Measurements from ENCODE around the gene HBS1L.

Gene HBS1L

DNA sequence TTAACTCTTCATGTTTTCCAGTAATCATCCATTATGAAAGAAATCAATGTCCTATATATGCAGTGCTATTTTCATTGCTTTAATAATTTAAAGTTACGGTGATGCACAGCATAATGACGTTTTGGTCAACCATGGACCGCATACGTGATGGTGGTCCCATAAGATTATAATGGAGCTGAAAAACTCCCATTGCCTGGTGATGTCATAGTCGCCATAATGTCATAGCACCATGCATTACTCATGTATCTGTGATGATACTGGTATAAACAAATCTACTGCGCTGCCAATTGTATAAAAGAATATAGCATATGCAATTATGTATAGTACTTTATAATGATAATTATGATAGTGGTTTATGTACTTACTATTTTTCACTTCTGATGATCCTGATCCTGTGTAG is 62.5 kb downstream of the HBS1L start:
- H3K36me3 ChIP-seq (ENCODE audit: control insufficient read depth in 2 of 2, insufficient read depth in 2 of 2, low read length in 2 of 2) = peaks cover 20 to 31% of the 10 kb centered on the region in 2 donors
- H3K9me3 ChIP-seq (ENCODE audit: control insufficient read depth in 2 of 2, low read length in 2 of 2) = no peaks in the 10 kb centered on the region
- H3K9ac ChIP-seq (ENCODE audit: low read depth in 1 of 2, low read length in 2 of 2) = no peak overlapping the region
- no peak overlapping the region for H3K4me3 ChIP-seq (ENCODE audit: low read length in 2 of 2)
- H3K27me3 ChIP-seq (ENCODE audit: control insufficient read depth in 2 of 2, insufficient read depth in 2 of 2, low read length in 2 of 2) = no peaks in the 10 kb centered on the region
- no peak overlapping the region for H3K27ac ChIP-seq (ENCODE audit: low read depth in 2 of 2, low read length in 2 of 2)
- no peaks in the 10 kb centered on the region for H3K4me1 ChIP-seq (ENCODE audit: control insufficient read depth in 2 of 2, insufficient read depth in 2 of 2, low read length in 2 of 2)

DNA sequence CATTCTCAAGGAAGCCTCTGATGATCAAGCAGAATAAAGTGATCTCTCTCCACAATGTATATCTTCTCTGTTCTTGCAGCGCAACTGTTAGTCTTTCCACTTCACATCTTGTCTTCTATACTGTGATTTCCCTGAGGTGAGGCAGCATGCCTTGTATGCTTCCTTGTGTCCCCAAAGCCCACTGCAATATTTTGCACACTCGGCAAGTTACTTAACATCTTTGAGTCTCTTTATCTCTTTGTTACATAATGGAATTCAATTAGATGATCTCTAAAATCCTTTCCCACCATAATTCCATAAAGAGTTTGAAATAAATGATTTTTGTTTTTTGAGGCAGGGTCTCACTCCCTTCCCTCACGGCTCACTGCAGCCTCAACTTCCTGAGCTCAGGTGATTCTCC is 64.4 kb downstream of the HBS1L start:
- Histone ChIP-seq H3K27me3 (ENCODE audit: control insufficient read depth in 2 of 2, insufficient read depth in 2 of 2, low read length in 2 of 2) (no peaks in the 10 kb centered on the region), H3K4me1 (ENCODE audit: control insufficient read depth in 2 of 2, insufficient read depth in 2 of 2, low read length in 2 of 2) (no peaks in the 10 kb centered on the region), H3K4me3 (ENCODE audit: low read length in 2 of 2) (no peak overlapping the region), H3K9me3 (ENCODE audit: control insufficient read depth in 2 of 2, low read length in 2 of 2) (no peaks in the 10 kb centered on the region), H3K36me3 (ENCODE audit: control insufficient read depth in 2 of 2, insufficient read depth in 2 of 2, low read length in 2 of 2) (peaks cover 23 to 24% of the 10 kb centered on the region in 2 donors), H3K9ac (ENCODE audit: low read depth in 1 of 2, low read length in 2 of 2) (no peak overlapping the region), H3K27ac (ENCODE audit: low read depth in 2 of 2, low read length in 2 of 2) (no peak overlapping the region)

DNA sequence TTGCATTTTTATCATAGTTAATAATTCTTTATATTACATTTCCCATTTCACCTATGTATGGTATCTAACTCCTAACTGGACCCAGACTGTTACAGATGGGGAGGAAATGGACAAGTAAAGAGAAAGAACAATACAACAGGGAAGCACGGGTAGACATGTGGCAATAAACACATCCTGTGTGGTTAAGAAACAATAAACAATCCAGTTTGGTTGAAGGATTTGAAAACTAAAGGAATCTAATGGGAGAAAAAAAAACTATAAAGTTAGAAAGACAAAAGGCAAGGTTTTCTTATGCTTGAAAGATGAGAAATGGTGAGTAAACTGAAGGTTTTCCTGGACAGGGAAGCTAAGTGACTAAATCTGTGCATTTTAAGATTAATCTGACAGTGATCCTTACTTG is 69.8 kb downstream of the HBS1L start:
- Histone ChIP-seq H3K9me3 (ENCODE audit: control insufficient read depth in 2 of 2, low read length in 2 of 2) (no peaks in the 10 kb centered on the region), H3K4me1 (ENCODE audit: control insufficient read depth in 2 of 2, insufficient read depth in 2 of 2, low read length in 2 of 2) (no peaks in the 10 kb centered on the region), H3K9ac (ENCODE audit: low read depth in 1 of 2, low read length in 2 of 2) (no peak overlapping the region), H3K36me3 (ENCODE audit: control insufficient read depth in 2 of 2, insufficient read depth in 2 of 2, low read length in 2 of 2) (peaks cover 31 to 33% of the 10 kb centered on the region in 2 donors), H3K27ac (ENCODE audit: low read depth in 2 of 2, low read length in 2 of 2) (no peak overlapping the region), H3K4me3 (ENCODE audit: low read length in 2 of 2) (no peak overlapping the region), H3K27me3 (ENCODE audit: control insufficient read depth in 2 of 2, insufficient read depth in 2 of 2, low read length in 2 of 2) (no peaks in the 10 kb centered on the region)

DNA sequence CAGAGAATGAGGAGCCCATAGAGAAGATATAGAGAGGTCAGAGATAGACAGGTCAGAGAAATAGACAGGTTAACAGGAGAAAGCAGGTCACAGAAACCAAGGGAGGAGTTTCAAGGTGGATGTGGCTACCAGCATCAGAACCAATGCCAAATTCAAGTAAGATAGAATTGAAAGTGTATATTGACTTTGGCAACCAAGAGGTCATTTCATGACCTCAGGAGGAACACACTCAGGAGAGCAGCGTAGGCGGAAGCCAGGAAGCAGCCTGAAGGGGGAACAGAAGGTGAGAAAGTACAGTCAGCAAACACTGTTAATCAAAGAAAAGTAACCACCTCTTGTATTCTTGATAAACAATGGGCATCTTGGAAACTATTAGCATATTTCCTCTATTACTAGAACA is 70.8 kb downstream of the HBS1L start:
- H3K27me3 ChIP-seq (ENCODE audit: control insufficient read depth in 2 of 2, insufficient read depth in 2 of 2, low read length in 2 of 2) = no peaks in the 10 kb centered on the region
- no peak overlapping the region for H3K27ac ChIP-seq (ENCODE audit: low read depth in 2 of 2, low read length in 2 of 2)
- no peaks in the 10 kb centered on the region for H3K4me1 ChIP-seq (ENCODE audit: control insufficient read depth in 2 of 2, insufficient read depth in 2 of 2, low read length in 2 of 2)
- no peaks in the 10 kb centered on the region for H3K9me3 ChIP-seq (ENCODE audit: control insufficient read depth in 2 of 2, low read length in 2 of 2)
- H3K9ac ChIP-seq (ENCODE audit: low read depth in 1 of 2, low read length in 2 of 2) = no peak overlapping the region
- no peak overlapping the region for H3K4me3 ChIP-seq (ENCODE audit: low read length in 2 of 2)
- H3K36me3 ChIP-seq (ENCODE audit: control insufficient read depth in 2 of 2, insufficient read depth in 2 of 2, low read length in 2 of 2) = peaks cover 30 to 36% of the 10 kb centered on the region in 2 donors

DNA sequence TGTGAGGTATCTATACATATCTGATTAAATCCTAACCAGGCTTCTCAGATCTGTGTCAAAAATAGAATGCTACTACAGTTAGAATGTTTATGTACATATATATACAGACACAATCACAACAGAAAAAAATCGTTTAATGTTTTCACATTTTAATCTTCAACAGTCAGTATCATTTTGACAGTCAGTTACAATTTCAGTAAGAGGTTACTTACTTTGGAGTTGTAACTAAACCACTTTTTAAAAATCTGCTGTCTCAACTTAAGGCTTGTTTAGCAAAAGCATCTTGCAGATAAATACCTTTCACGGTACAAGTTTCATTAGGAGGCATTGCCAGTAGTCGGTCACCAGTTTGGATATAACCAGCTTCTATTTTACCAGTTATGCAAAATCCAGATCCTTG is 72.5 kb downstream of the HBS1L start:
- H3K9ac ChIP-seq (ENCODE audit: low read depth in 1 of 2, low read length in 2 of 2) = no peak overlapping the region
- no peak overlapping the region for H3K4me3 ChIP-seq (ENCODE audit: low read length in 2 of 2)
- H3K27me3 ChIP-seq (ENCODE audit: control insufficient read depth in 2 of 2, insufficient read depth in 2 of 2, low read length in 2 of 2) = no peaks in the 10 kb centered on the region
- H3K4me1 ChIP-seq (ENCODE audit: control insufficient read depth in 2 of 2, insufficient read depth in 2 of 2, low read length in 2 of 2) = no peaks in the 10 kb centered on the region
- peaks cover 31 to 35% of the 10 kb centered on the region in 2 donors for H3K36me3 ChIP-seq (ENCODE audit: control insufficient read depth in 2 of 2, insufficient read depth in 2 of 2, low read length in 2 of 2)
- H3K9me3 ChIP-seq (ENCODE audit: control insufficient read depth in 2 of 2, low read length in 2 of 2) = no peaks in the 10 kb centered on the region
- H3K27ac ChIP-seq (ENCODE audit: low read depth in 2 of 2, low read length in 2 of 2) = no peak overlapping the region

DNA sequence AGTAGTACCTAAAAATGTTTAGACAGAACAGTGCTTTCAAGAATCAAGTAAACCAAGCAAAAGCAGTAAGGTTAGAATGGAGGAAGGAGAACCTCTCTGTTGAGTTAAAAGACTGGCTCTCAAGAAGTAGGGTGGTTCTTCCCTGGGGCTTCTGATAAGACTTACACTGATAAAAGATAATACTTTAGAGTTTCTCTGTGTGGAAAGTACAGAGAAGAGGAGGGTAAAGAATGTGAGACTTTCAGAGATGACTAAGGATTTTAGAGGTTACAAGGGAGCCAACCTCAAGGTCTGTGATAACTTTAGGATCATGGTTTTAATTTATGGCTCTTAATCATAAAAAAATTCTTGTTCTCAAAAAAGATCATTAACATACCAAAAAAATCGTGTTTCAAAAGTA is 73.8 kb downstream of the HBS1L start:
- Histone ChIP-seq H3K9ac (ENCODE audit: low read depth in 1 of 2, low read length in 2 of 2) (no peak overlapping the region), H3K4me3 (ENCODE audit: low read length in 2 of 2) (no peak overlapping the region), H3K9me3 (ENCODE audit: control insufficient read depth in 2 of 2, low read length in 2 of 2) (no peaks in the 10 kb centered on the region), H3K27ac (ENCODE audit: low read depth in 2 of 2, low read length in 2 of 2) (no peak overlapping the region), H3K4me1 (ENCODE audit: control insufficient read depth in 2 of 2, insufficient read depth in 2 of 2, low read length in 2 of 2) (no peaks in the 10 kb centered on the region), H3K27me3 (ENCODE audit: control insufficient read depth in 2 of 2, insufficient read depth in 2 of 2, low read length in 2 of 2) (no peaks in the 10 kb centered on the region), H3K36me3 (ENCODE audit: control insufficient read depth in 2 of 2, insufficient read depth in 2 of 2, low read length in 2 of 2) (peaks cover 36 to 37% of the 10 kb centered on the region in 2 donors)

DNA sequence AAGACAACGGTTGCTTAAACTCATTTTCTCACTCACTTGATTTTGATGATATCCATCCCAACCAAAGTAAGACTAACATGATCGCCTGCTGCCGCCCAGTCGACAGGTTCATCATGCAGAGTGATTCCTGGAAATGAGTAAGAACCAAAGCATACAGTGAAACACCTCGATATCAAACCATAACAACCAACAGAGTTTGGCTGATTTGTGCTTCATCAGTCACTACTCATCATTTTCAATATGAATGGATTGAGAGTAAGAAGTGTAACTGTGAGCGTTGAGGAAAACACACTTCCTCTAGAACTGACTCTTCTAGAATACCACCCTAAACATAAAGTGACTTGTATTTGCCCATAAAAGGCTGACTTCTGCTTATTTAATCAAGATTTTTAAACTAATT is 75.5 kb downstream of the HBS1L start:
- Histone ChIP-seq H3K9ac (ENCODE audit: low read depth in 1 of 2, low read length in 2 of 2) (no peak overlapping the region), H3K27ac (ENCODE audit: low read depth in 2 of 2, low read length in 2 of 2) (no peak overlapping the region), H3K4me1 (ENCODE audit: control insufficient read depth in 2 of 2, insufficient read depth in 2 of 2, low read length in 2 of 2) (no peaks in the 10 kb centered on the region), H3K36me3 (ENCODE audit: control insufficient read depth in 2 of 2, insufficient read depth in 2 of 2, low read length in 2 of 2) (peaks cover 27 to 28% of the 10 kb centered on the region in 2 donors), H3K9me3 (ENCODE audit: control insufficient read depth in 2 of 2, low read length in 2 of 2) (no peaks in the 10 kb centered on the region), H3K4me3 (ENCODE audit: low read length in 2 of 2) (no peak overlapping the region), H3K27me3 (ENCODE audit: control insufficient read depth in 2 of 2, insufficient read depth in 2 of 2, low read length in 2 of 2) (no peaks in the 10 kb centered on the region)

DNA sequence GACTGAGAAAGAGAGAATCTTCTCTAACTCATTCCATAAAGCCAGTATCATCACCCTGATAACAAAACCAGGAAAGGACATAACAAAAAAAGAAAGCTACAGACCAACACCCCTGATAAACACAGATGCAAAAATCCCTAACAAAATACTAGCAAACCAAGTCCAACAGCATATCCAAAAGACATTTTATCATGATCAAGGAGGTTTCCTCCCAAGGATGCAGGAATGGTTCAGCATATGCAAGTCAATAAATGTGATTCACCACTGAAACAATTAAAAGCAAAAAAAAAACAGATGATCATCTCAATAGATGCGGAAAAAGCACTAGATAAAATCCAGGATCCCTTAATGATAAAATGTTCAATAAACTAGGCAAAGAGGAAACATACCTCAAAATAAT is 80.3 kb downstream of the HBS1L start:
- H3K4me1 ChIP-seq (ENCODE audit: control insufficient read depth in 2 of 2, insufficient read depth in 2 of 2, low read length in 2 of 2) = no peaks in the 10 kb centered on the region
- H3K27ac ChIP-seq (ENCODE audit: low read depth in 2 of 2, low read length in 2 of 2) = no peak overlapping the region
- H3K9me3 ChIP-seq (ENCODE audit: control insufficient read depth in 2 of 2, low read length in 2 of 2) = no peaks in the 10 kb centered on the region
- H3K9ac ChIP-seq (ENCODE audit: low read depth in 1 of 2, low read length in 2 of 2) = no peak overlapping the region
- no peaks in the 10 kb centered on the region for H3K27me3 ChIP-seq (ENCODE audit: control insufficient read depth in 2 of 2, insufficient read depth in 2 of 2, low read length in 2 of 2)
- peaks cover 12 to 17% of the 10 kb centered on the region in 2 donors for H3K36me3 ChIP-seq (ENCODE audit: control insufficient read depth in 2 of 2, insufficient read depth in 2 of 2, low read length in 2 of 2)
- H3K4me3 ChIP-seq (ENCODE audit: low read length in 2 of 2) = no peak overlapping the region

DNA sequence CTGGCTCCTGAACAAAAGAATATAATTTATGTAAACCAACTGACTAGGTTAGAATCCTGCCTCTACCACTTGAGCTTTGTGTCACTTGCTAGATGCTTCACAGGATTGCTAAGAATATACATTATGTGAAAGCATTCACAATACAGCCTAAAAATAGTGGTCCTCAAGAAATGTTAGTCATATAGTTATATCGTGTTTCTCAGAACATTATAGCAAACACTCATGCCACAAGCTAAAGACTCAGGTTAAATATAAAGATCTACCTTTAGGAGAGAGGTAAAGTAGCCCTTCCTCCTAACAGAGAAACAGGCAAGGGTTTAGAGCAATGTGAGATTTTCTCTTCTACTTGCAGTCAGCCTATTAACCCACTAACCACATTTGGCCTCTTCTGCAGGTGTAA is 86.9 kb downstream of the HBS1L start:
- H3K9me3 ChIP-seq (ENCODE audit: control insufficient read depth in 2 of 2, low read length in 2 of 2) = no peaks in the 10 kb centered on the region
- no peak overlapping the region for H3K4me3 ChIP-seq (ENCODE audit: low read length in 2 of 2)
- H3K27me3 ChIP-seq (ENCODE audit: control insufficient read depth in 2 of 2, insufficient read depth in 2 of 2, low read length in 2 of 2) = no peaks in the 10 kb centered on the region
- H3K9ac ChIP-seq (ENCODE audit: low read depth in 1 of 2, low read length in 2 of 2) = no peak overlapping the region
- no peak overlapping the region for H3K27ac ChIP-seq (ENCODE audit: low read depth in 2 of 2, low read length in 2 of 2)
- no peaks in the 10 kb centered on the region for H3K4me1 ChIP-seq (ENCODE audit: control insufficient read depth in 2 of 2, insufficient read depth in 2 of 2, low read length in 2 of 2)
- H3K36me3 ChIP-seq (ENCODE audit: control insufficient read depth in 2 of 2, insufficient read depth in 2 of 2, low read length in 2 of 2) = peaks cover 19% of the 10 kb centered on the region in 2 donors

DNA sequence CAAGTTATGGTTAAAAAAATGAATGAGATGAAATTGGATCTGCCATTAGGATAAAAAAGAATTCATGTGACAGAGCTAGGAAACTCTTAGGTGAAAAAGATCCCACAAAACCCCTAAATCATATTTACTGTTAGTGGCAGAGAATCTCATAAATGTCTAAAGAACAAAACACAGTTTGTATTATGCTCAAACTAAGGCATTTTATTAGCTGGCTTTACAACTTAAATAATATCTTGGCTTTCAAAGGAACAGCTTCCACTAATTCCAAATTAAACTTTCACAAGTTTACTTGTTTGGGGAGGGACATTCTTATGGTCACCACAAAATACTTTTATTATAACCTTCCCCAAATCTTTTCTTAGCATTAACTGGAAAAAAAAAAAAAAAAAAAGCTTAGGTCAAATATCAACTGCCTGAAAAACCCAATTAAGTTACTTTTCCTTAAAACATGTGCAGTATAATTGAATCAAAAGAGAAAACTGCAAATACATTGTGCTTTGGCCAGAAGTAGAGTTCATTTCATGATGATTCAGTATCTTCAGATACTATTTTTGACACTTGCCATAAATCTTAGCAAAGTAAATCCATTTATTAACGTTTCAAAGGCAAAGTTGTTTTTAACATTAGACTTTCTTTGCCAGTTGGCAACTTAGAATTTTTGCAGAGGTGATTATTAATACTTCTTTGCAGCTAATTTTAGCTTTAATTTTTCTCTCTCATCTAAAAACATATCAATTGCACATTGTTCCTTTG is 90.0 kb downstream of the HBS1L start:
- Histone ChIP-seq H3K36me3 (ENCODE audit: control insufficient read depth in 2 of 2, insufficient read depth in 2 of 2, low read length in 2 of 2) (peaks cover 19% of the 10 kb centered on the region in 2 donors), H3K9ac (ENCODE audit: low read depth in 1 of 2, low read length in 2 of 2) (no peak overlapping the region), H3K27ac (ENCODE audit: low read depth in 2 of 2, low read length in 2 of 2) (no peak overlapping the region), H3K4me3 (ENCODE audit: low read length in 2 of 2) (no peak overlapping the region), H3K27me3 (ENCODE audit: control insufficient read depth in 2 of 2, insufficient read depth in 2 of 2, low read length in 2 of 2) (no peaks in the 10 kb centered on the region), H3K9me3 (ENCODE audit: control insufficient read depth in 2 of 2, low read length in 2 of 2) (no peaks in the 10 kb centered on the region), H3K4me1 (ENCODE audit: control insufficient read depth in 2 of 2, insufficient read depth in 2 of 2, low read length in 2 of 2) (no peaks in the 10 kb centered on the region)

Data from mucosa of rectum (tissue), 2 donors.